HG03520 (cell line): Measurements from ENCODE around the gene USP40.

Experiments
- ATAC-seq: cut with Tn5 transposase; IDR thresholded peaks from one replicate; pipeline ENCODE4 v1.9.1; 2021; ENCODE audit warnings: mild to moderate bottlenecking, moderate library complexity; ENCODE audit not compliant: unreplicated experiment

Gene USP40

GRCh38 chr2:233476651-233477547 is 89.7 kb downstream of the USP40 start:
- no peak for ATAC-seq

GRCh38 chr2:233476063-233476410 is 90.5 kb downstream of the USP40 start:
- ATAC-seq: no peak

GRCh38 chr2:233474308-233475160 is 92.0 kb downstream of the USP40 start:
- no peak for ATAC-seq

GRCh38 chr2:233473878-233474277 is 92.7 kb downstream of the USP40 start:
- no peak for ATAC-seq

- no peak for ATAC-seq
These were observed 93.2 kb downstream of the USP40 start for GRCh38 chr2:233473386-233473791.

- no peak for ATAC-seq
These were observed 95.1 kb downstream of the USP40 start for GRCh38 chr2:233471291-233472035.

- ATAC-seq: no peak
These were observed 95.7 kb downstream of the USP40 start for GRCh38 chr2:233470839-233471238.

- ATAC-seq: no peak
These were observed 96.4 kb downstream of the USP40 start for GRCh38 chr2:233470011-233470687.

GRCh38 chr2:233469261-233470010 is 97.1 kb downstream of the USP40 start:
- no peak for ATAC-seq

GRCh38 chr2:233468741-233469110 is 97.9 kb downstream of the USP40 start:
- ATAC-seq: no peak

- ATAC-seq: no peak
These were observed 98.4 kb downstream of the USP40 start for GRCh38 chr2:233468047-233468740.

- no peak for ATAC-seq
These were observed 99.5 kb downstream of the USP40 start for GRCh38 chr2:233466991-233467603.

- ATAC-seq: no peak
These were observed 101.9 kb downstream of the USP40 start for GRCh38 chr2:233464531-233465240.

- ATAC-seq: no peak
These were observed 102.5 kb downstream of the USP40 start for GRCh38 chr2:233464056-233464455.

GRCh38 chr2:233463586-233463985 is 103.0 kb downstream of the USP40 start:
- no peak for ATAC-seq

- no peak for ATAC-seq
These were observed 103.6 kb downstream of the USP40 start for GRCh38 chr2:233462826-233463470.

GRCh38 chr2:233462202-233462785 is 104.3 kb downstream of the USP40 start:
- ATAC-seq: no peak
